ENCODE data around the gene ARMH2.

- no peak for TF ChIP-seq POLR2A (IDR thresholded peaks at IDR 0.05)
- TF ChIP-seq CTCF (IDR thresholded peaks at IDR 0.05): no peak
- no peak for TF ChIP-seq EP300 (IDR thresholded peaks at IDR 0.05)
- TF ChIP-seq POLR2AphosphoS5 (IDR thresholded peaks at IDR 0.05): no peak
These were observed 10.6 kb downstream of the ARMH2 start for GRCh38 chr6:24788031-24788665.
